HG02970 (cell line): ENCODE results near the gene MSRB2.
A peak's percentile ranks its signal among the peaks of the same experiment; 100 is the strongest.
"Not testable (repeated sequence)": the region's sequence is repeated elsewhere in the genome, so short reads cannot be mapped to it uniquely, and the experiment has no call there.

Source experiments
- ATAC-seq: cut with Tn5 transposase; IDR thresholded peaks from one replicate; pipeline ENCODE4 v1.9.1; 2021; ENCODE audit warnings: mild to moderate bottlenecking, moderate library complexity, moderate number of reproducible peaks; ENCODE audit not compliant: unreplicated experiment, low FRiP score

The MSRB2 gene

GRCh38 chr10:23069019-23069815 lies 26.2 kb upstream of the MSRB2 start:
- ATAC-seq = no peak

GRCh38 chr10:23070092-23070912 lies 25.1 kb upstream of the MSRB2 start:
- ATAC-seq = not testable (repeated sequence)

- ATAC-seq = no peak
Observed at GRCh38 chr10:23070913-23071218, 24.5 kb upstream of the MSRB2 start.

- ATAC-seq = not testable (repeated sequence)
Observed at GRCh38 chr10:23072593-23072992, 22.8 kb upstream of the MSRB2 start.

- ATAC-seq = no peak
Observed at GRCh38 chr10:23073527-23073926, 21.9 kb upstream of the MSRB2 start.

DNA sequence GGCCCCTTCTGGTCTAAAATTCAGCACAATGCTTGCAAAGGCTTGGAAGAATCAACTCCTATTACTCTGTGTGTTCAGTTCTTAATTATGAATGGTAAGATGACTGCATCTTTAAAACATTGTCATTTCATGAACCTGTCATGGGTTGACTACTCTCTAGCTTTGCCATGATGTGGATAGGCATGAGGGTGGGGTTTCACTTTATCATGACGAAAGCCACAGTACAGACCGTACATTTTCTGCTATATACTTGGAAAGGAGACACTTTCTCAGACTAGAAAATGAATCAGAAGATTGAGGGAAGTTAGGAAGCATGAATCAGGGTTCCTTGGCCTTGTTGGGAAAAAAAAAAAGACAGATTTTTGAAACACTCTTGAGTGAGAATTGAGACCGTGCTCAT lies 19.7 kb upstream of the MSRB2 start:
- no peak for ATAC-seq

- no peak for ATAC-seq
Observed at GRCh38 chr10:23078114-23078513, 17.3 kb upstream of the MSRB2 start.

GRCh38 chr10:23079700-23080099 lies 15.7 kb upstream of the MSRB2 start:
- no peak for ATAC-seq

DNA sequence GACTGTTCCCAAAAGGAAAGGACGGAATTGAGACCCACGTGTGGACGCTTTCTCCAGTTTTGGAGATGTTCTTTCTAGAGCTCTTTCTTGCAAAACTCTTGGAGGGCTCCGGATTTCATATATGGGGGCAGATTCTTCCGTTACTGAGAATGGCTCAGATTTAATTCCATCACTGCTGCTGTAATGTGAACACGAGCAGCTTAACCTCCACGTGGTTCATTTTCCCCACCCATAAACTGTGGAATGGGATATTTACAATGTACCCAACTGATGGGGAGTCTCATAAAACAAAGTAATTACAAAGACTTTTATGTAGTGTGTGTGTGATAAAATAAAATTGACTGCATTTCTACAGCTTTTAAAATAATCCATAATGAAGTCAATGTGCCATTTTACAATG lies 15.1 kb upstream of the MSRB2 start:
- ATAC-seq = no peak

GRCh38 chr10:23081221-23081750 lies 14.1 kb upstream of the MSRB2 start:
- ATAC-seq = no peak

DNA sequence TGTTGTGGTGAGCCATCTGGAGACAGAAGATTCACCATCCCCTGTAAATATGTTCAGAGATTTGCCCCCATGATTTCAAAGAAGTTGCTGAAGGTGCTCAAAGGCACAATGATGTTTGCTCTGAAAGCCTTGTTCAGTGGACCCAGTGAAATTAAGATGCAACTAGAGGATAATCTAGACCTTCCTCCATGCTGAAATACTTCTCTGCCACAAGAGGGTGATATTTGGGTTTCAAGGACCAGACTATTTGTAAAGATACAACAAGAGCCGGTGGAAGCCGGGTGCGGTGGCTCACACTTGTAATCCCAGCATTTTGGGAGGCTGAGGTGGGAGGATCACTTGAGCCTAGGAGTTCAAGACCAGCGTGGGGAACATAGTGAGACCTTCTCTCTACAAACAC lies 13.5 kb upstream of the MSRB2 start:
- ATAC-seq = no peak

DNA sequence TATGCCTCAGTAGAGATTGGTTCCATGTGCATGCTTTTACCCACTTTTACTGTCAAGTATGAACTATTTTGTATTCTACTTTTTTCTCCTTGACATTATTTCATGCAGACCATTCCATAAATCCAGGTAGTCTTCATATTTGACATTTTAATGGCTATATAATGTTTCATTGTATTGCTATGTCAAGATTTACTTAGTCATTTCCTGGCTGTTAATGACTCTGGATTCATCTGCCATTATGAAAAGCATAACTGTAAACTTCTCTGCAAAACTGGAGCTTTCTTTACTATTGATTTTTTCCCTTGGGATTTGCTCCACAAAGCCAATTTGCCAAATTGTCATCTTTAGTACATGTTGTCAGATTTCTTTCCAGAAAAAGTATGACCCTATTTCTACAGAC lies 6.8 kb upstream of the MSRB2 start:
- no peak for ATAC-seq

DNA sequence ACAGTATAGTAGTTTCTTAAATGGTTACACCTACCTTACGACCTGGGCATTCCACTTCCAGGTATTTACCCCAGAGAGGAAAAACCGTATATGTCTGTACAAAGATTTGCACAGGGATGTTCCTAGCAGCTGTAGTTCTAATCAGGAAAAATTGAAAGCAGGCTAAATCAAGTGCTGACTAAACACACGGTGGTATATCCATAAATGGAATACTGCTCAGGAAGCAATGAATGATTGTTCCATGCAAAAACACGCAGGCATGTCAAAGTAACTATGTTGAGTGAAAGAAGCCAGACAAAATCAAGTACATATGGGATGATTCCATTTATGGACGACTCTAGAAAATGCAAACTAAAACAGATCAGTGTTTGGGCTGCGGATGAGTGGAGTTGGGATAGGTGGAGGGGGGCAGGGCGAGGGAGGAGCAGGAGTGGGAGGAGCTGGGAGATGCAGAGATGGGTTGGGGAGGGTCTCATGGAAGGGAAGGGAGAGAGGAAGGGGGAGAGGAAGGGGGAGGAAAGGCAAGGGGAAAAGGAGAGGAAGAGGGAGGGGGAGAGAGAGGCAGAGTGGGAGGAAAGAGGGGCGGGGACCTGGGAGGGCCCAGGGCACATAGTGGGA lies 484 bp upstream of the MSRB2 start:
- no peak for ATAC-seq

DNA sequence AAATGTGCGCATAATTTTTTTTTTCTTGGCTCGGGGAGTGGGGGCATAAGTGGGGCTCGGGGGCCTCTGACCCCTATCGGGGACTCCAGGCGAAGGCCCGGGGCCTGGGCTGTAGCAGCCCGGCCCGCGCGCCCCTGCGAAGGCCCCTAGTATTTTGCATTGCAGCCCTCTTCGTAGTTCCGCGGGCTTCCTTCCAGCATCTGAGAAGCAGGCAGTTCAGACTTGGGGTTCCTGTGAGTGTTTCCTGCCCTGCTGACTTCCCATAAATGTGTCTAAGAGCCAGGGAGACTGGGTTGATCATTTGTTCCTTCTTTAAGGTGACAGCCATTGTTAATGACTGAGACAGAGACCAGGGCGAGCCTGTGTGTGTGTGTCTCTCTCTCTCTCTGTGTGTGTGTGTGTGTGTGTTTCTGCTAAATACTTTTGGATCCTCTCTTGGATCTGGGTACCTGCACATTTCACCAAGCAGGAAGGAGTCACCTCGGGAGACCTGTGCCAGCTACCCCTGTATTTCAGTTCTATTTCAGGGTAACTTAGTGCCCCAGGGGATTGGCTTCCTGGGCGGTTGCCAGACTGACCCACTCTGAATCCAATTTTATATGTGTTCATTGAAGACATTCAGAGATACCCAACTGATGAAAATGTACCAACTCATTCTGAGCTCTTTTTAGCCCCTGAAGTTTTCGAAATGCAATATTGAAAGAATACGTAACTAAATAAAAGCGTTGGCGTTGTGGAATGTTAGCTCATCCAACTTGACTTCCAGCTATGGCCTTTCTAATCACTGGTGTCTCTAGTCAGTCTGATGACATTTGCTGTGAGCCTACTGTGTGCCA lies 805 bp downstream of the MSRB2 start:
- ATAC-seq = peak; percentile 46

DNA sequence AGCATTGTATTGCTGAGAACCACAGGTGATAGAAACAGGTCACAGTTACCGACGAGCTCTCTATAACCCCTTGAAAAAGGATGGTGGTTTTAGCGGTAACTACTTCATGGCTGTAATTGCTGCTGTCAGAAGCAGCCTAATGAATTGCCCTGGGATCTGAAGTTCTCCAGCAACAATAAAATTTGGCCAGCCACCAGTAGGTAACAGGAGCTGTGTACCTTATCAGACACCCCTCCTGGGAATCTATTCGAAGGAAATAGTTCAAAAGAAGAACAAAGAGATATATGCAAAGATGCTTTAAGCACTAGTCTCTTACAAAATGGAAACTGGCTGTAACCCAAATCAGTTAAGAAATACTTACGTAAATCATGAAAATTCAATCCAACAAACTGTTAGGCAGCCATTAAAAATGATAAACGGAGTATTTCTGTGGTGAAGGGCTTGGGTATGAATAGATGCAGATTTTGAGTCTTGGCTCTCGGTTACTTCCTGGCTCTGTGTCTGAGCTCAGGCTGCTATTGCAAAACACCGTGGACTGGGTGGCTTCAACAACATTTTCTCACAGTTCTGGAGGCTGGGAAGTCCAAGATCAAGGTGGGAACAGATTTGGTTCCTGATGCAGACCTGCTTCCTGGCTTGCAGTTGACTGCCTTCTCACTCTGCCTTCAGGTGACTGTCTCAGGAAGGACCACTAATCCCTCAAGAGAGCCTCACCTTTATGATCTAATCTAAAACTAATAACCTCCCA lies 1.6 kb downstream of the MSRB2 start:
- ATAC-seq = no peak

DNA sequence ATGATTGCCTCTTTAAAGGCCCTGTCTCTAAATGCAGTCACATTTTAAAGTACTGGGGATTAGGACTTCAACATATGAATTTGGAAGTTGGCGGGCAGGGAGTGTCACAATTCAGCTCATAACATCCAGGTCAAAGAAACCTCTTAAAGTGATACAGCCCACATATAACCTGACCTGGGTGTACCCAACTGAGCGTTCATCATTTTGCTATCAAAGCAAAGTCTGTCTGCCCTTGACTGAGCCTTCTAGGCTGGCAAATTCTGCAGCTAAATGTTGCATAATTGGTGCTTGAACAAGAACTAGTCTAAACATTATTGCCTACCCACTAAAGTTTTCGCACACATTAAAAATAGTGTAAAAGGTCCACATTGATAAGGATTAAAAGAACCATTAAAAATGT lies 3.7 kb downstream of the MSRB2 start:
- ATAC-seq = no peak

- no peak for ATAC-seq
Observed at GRCh38 chr10:23099816-23100215, 4.4 kb downstream of the MSRB2 start.

DNA sequence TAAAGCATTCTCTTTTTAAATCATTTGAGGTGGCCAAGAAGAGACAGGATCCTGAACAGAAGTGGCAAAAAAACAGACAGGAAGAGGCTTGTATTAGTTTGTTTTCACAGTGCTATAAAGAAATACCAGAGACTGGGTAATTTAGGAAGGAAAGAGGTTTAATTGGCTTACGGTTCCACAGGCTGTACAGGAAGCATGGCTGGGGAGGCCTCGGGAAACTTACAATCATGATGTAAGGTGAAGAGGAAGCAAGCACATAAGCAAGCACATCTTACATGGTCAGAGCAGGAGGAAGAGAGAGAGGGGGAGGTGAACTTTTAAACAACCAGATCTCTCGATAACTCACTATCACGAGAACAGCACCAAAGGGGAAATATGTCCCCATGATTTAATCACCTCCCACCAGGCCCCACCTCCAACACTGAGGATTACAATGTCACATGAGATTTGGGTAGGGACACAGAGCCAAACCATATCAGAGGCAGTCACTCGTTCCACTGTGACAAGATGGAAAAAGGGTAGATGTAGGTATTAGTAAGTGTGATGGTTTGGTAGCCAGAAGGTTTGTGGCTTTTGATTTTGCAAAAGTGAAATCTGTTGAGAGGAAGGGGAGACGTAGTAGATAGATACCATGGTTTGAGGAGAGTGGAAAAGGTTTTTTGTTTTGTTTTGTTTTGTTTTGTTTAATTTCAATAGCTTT lies 5.1 kb downstream of the MSRB2 start:
- ATAC-seq = no peak
